Suppressor macrophage (primary cell): Measurements from ENCODE around the gene BBS9.
"Not testable (repeated sequence)": the region's sequence is repeated elsewhere in the genome, so short reads cannot be mapped to it uniquely, and the experiment has no call there.

Experiments used
- DNase-seq, 4 experiments: peaks; one replicate each; pipeline ENCODE4 v3.0.0-alpha.2; 2020 to 2022

Gene BBS9

DNA sequence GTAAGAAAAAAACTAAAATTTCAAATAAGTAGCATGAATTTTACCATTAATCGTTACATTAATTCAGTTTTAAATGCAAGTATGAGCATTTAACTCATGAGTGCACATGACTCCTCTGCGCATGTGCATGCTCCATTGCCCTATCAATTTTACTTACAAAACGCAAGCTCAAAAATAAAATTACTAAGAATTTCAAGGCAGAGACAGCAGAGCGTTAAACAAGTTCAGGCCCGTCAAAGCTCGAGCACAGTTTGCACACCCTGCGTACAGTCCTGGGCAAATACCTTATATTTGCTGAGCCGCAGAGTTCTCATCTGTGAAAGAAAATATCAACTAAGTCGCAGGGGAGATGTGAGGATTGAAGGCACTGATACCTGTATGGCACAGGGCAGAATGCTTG lies 373.6 kb downstream of the BBS9 start:
- no peak for DNase-seq

- DNase-seq = no peak
These were observed 374.4 kb downstream of the BBS9 start for GRCh38 chr7:33503736-33504135.

DNA sequence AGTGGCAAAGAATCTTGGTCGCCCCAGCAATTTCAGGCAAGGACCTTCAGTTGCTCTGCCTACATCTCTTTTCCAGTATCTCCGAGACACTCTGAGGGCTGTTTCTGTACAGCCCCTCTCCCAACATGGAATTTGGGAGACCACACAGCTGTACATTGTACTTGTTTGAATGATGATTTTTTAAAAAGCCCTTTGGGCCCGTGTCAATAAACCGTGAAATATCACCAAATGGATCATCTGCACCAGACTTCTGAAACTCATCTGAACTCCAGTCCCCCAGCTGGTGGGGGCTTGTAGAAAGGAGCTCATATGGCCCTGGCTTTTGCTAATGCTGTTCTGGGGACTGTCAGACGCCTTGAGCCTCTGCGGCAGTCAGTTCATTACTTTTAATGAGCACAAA lies 374.9 kb downstream of the BBS9 start:
- no peak for DNase-seq

DNA sequence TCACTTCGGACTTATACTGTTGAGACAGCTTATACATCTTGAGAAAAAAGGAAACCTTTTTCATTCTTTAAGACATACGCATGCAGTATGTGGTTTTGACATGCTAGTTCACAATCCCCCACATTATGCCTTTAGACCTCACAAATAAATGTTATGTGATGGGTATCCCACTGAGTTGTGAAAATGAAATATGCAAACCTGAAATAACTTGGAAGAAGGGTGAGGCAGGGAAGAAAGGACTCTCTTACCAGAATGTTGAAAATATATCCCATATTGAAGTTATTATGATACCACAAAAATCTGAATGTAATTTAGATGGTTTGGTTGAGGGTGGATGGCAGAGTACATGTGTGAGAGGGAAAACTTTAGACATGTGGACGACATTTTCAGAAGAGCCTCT lies 379.8 kb downstream of the BBS9 start:
- DNase-seq = no peak

- peak in 1 of 4 experiments; percentile 1 for DNase-seq
These were observed 382.4 kb downstream of the BBS9 start for GRCh38 chr7:33511778-33512177.

- no peak for DNase-seq
These were observed 387.2 kb downstream of the BBS9 start for GRCh38 chr7:33516568-33516967.

- no peak for DNase-seq
These were observed 387.8 kb downstream of the BBS9 start for GRCh38 chr7:33517191-33517590.

GRCh38 chr7:33527008-33527407 lies 397.6 kb downstream of the BBS9 start:
- not testable (repeated sequence) for DNase-seq

- not testable (repeated sequence) for DNase-seq
These were observed 398.2 kb downstream of the BBS9 start for GRCh38 chr7:33527613-33528012.

DNA sequence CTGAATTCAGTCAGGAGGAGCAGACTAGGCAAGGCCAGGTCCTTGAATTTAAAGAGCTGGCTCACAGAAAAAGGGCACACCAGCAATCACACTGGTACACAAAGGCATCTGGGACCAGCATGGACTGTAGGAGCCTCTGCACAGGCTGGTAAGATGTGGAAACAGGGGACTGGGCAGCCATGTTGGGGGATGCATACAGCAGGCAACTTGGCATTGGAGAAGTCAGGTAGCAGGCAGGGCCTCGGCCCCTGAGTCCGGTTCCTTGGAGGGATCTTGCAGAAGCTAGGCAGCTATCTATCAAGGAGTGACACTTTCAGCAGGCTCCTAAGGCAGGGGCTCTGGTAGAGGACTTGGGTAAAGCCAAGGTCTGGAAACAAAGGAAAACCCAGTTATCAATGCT lies 399.7 kb downstream of the BBS9 start:
- no peak for DNase-seq

GRCh38 chr7:33530664-33531063 lies 401.3 kb downstream of the BBS9 start:
- DNase-seq = no peak

DNA sequence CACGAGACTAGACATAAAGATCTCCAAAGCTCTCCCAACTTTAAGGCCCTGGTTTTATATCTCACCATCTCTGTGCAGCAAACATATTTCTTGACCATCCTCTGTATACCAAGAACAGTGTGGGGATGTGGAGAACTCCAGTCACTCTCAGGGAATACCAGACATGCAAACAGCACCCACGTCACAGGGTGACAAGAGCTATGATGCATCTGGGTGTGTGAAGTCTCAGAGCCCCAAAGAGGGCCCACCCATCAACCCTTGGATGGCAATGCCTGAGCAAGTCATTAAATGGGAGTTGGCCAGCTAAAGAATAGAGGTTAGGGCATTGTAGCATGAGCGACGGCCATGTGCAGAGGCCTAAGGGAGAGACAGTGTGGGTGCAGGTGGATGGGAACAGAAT lies 402.5 kb downstream of the BBS9 start:
- DNase-seq = no peak

DNA sequence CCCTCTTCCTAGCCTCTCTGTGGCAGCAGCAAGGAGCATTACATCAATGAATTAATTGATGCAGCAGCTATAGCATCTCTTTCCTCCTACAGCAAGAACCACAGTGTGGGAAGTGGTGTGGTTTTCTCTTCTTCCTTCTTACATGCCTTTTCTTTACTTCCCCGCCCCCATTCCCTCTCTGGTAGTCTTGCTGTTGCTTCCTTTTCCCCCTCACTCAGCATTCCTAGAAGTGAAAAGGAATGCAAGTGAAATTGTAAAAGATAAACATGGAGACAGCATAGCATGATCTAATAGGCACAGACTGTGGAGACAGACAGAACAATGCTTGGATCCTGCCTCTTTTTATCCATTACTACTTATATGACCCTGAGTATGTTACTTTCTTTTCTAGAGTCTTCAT lies 405.5 kb downstream of the BBS9 start:
- DNase-seq = no peak

- no peak for DNase-seq
These were observed 406.6 kb downstream of the BBS9 start for GRCh38 chr7:33535989-33536388.

DNA sequence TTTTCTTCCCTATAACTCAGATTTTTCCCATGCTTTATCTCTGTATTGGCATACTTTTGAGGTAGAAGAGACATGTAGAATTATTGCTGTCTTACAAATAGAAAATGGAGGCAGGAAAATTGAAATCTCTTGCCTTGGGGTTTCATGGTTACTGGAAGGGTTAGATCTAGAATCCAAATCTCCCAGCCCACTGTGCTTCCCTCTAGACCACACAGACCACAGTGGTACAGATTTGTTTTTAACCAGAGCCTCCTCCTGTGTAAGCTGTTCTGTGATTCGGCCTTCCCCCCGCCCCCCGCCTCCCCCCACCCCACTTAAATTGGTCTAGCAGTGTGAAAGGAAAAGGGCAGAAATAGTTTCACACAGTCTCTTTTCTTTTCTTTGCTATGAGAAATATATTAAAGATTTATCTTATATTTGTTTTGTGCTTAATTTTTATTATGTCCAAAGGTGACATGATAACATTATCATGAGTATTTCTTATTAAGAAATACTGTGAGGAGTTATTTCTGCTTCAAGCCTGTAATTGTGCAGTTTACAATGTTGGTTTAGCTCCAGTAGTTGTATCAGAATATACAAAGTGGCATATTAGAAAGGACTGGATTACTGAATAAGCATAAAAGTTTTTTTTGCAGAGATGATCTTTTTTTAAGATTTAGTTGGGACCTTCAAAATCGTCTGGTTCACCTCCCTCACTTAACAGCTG lies 407.2 kb downstream of the BBS9 start:
- no peak for DNase-seq

GRCh38 chr7:33537104-33537477 lies 407.7 kb downstream of the BBS9 start:
- no peak for DNase-seq

DNA sequence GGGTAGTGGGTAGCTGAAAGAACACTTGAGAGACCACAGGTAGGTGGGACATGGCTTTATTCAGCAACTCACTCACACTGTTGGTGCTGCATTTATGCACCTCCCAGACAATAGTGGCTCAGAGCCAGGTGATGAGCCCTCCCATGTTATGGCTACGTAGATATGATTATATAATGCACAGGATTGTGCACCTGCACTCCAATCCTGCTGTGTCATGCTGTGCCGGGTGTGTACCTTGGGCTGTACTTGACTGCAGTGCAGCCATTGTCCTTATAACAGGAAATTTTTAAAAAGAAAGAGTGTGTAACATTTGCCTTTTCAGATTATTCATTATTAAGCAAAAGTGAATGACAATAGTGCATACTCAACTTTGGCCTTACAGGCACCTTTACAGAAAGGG lies 409.8 kb downstream of the BBS9 start:
- no peak for DNase-seq

DNA sequence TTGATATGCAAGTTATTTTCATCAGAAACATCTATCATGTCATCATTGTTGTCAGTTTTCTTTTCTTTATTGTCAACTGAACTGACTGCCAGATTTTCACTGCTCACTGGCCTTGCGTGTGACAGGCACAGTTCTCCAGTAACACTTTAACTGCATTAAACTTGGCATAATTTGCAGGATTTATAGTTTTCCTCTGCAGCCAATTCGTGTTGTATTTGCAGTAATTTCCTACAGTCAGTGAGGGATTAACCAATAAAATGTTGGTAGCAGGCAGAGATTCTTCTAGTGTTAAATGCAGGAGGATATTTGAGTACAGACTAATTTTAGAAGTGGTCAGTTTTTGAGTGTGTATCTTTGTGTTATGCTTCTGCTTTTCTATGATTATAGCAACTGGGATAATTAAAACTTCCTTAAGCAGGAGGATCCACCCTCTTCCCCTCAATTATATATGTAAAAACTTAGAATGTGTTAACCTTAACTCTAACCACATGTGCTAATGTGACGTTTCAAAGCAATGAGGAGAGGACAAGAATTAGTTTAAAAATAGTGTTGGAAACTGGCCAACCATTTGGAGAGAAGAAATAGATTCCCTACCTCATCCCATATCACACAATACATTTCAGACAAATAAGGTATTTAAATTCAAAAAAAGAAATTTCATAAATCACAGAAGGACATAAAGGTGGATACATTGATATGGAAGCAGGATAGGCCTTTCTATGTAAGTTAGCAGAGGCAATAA lies 410.5 kb downstream of the BBS9 start:
- DNase-seq = no peak

DNA sequence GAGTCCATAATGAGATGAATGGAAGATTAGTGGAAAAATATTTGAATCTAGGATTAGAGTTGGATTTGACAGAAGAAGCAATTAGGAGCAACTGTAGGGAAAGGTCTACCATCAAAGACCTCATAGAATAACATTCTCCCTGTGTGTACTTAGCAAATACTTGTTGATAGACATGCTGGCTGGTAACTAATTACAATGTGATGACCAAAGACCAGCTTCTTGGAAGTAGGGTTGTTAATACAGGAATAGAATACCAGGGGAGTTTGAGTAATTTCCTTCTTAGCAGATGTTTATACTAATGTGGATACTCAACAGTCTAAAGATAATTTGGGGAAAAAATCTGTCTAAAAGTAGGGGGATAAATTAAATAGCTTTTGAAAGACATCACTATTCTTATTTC lies 418.5 kb downstream of the BBS9 start:
- no peak for DNase-seq

DNA sequence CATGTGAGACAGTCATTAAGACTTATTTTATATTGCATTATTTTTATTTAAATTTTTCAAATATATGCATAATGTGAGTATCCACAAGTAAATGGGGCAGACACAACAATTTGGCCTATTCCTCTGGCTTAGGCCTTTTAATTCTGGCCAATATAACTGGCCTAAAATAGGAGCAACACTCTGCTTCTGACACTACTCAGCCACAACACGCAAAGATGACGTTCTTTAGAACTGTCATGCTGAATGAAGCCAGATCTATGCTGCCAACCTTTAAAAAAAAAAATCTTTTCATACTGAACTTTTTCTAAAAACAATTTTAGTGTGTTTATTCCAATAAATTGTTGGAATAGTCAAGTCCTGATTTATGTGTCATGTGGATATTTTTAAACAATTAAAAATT lies 421.0 kb downstream of the BBS9 start:
- DNase-seq = no peak

DNA sequence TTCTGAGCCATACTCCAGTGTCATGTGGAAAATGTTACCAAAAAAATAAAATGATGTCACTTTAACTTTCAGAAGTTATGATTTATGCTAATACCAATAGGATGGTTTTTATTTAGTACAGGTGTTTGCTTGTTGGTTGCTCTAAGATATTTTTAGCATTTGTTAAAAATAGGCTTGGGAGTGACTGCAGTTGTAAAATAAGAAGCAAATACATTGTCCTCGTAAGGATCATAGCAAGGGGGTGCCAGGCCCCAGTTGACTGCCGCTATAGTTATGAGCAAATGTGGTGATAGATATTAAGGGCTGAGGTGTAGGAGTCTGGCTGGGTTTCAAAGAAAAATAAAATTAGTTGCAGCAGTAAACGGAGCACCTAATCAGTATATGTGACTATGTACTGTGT lies 421.6 kb downstream of the BBS9 start:
- no peak for DNase-seq

- no peak for DNase-seq
These were observed 424.7 kb downstream of the BBS9 start for GRCh38 chr7:33554046-33554445.

- no peak for DNase-seq
These were observed 425.2 kb downstream of the BBS9 start for GRCh38 chr7:33554576-33554975.

- DNase-seq = no peak
These were observed 427.1 kb downstream of the BBS9 start for GRCh38 chr7:33556472-33556871.
